Inferior parietal cortex (tissue), 1 donor: ENCODE data around the gene IL10RA.
"Not testable (repeated sequence)": the region's sequence is repeated elsewhere in the genome, so short reads cannot be mapped to it uniquely, and the experiment has no call there.

ENCODE experiments used
- DNase-seq: peaks from one replicate; pipeline ENCODE4 v3.0.0-alpha.2; 2016; ENCODE audit errors: extremely low spot score

The IL10RA gene

GRCh38 chr11:117961896-117962295 is 24.3 kb upstream of the IL10RA start:
- no peak for DNase-seq

DNA sequence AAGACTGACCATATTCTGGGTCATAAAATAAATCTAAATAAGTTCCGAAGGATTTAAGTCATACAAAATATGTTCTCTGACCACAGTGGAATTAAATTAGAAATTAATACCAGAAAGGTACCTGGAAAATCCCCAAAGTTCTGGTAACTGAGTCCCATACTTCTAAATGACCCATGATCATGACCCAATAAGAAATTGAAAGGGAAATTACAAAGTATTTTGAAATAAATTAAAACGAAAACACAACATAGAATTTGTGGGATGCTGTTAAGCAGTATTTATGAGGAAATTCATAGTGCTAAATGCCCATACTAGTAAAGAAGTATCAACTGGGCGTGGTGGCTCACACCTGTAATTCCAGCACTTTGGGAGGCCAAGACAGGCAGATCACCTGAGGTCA is 23.4 kb upstream of the IL10RA start:
- DNase-seq: no peak

DNA sequence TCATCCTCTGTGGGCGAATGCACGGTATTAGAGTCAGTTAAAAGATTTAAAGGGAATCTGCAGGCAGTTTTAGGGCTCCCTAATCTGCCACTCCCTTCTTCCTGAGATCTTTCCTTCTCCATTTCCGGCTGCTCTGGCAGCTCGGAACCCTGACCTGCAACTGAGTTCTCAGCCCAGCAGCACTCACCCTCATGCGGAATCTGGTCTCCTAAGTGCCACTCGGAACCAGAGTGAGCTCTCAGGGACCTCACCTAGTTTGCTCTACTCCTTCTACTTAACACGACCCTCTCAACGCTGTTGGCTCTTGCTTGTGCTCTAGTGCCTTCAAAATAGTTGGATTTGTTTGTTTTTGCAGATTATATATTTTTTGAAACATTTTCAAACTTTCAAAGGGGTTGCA is 19.3 kb upstream of the IL10RA start:
- no peak for DNase-seq

DNA sequence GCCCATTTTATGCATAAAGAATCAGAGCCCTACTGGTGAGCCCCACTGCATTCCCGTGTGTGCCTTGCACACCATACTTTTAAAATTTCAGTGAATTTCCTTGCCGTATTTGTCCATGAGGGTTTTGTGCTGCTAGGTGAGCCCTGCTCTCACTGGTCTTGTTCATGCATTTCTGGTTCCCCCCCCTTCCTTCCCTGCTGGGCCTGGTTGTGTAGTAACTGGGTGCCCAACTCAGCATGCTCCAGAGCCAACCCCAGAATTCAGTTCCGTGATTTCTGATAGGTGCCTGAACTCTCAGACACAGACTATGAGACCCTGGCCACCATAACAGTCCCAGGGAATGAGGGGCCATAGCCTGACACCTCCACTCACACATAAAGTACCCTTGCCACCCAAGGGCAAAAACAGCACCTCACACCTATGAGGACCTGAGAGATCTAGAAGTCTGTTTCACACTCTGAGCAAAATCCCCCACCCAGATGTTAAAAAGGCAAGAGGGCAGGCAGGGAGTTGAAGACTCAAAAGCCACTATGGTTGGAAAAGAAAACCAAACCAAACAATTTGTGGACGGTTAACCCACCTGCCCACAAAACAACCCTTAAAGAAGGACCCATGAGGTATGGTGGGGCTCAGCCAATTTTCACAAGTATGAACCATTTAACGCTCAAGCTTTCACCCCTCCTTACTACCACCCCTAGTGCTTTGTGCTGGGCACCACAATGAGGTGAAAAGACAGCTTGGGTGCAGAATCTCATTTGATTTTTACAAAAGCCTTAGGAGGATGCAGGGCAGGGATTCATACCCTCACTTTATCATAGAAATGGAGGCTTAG is 16.8 kb upstream of the IL10RA start:
- no peak for DNase-seq

GRCh38 chr11:117970400-117971024 is 15.7 kb upstream of the IL10RA start:
- DNase-seq: no peak

DNA sequence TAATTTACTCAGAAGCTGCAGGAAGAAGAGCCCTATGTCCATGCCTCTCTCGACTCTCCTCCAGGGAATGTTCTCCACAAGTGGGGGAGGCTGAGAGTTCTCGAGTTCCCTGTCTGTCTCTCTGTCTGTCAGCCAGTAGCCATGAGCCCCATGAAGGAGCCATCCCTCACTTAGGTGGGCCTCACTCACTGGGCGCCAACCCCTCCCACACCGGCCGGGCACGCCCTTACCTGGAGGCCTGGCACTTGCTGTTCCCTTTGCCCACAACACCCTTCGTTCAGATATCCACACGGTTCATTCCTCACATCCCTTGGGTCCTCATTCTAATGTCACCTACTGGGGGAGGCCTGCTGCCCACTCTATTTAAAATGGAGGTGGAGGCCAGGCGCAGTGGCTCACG is 14.2 kb upstream of the IL10RA start:
- no peak for DNase-seq

DNA sequence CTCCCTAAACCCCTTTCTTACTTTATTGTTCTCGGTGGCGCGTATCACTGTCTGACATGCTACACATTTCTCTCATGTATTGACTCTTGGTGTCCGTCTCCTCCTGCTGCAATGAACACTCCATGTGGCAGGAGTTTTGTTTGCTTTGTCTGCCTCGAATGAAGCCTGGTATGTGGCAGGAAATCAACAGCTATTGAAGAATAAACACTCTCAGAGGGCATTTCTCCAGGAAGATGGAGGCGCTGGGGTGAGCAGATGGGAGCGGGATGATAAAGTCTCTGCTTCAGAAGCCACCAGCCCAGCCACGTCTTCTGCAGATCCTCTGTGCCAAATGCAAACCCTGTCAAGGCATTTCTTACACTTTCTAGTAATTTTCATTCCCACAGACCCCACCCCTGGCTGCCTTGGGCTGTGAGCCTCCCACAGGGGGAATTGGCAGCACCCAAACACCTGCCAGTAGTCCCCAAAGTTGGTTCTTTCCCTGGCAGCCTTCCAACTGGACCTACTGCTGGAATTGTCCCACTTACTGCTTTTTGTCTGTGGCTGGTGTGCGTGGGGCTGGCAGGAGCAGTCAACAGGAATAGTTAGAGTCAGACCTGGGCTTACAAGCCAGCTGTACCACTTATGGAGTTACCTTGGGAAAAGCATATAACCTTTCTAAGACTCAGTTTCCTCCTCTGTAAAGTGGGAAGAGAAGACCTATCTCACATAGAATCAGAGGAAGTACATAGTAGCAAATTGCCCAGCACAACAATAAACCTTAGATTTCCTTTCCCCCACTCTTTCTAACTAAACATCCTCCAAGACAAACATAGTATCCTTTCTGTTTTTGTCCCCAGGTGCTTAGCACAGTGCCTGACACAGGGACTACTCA is 13.3 kb upstream of the IL10RA start:
- DNase-seq: no peak

GRCh38 chr11:117973503-117973860 is 12.7 kb upstream of the IL10RA start:
- no peak for DNase-seq

GRCh38 chr11:117976445-117976844 is 9.7 kb upstream of the IL10RA start:
- DNase-seq: no peak

DNA sequence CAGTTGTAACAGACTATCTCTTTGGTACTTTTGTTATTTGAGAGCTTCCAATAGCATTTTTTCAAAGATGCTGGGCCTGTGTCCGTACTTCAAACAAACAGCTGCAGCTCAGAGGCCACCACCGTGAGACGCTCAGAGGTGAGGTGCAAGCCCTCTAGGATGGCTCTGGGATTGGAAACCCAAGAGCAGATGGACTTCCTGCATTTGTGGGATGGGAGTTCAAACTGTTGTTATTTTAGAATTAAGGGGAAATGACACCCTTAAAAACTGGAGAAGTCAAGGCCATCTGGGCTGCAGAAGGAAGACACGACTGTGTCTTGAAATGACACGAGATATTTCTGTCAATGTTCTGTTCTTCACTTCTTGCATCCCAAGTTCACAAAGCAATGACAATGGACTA is 9.2 kb upstream of the IL10RA start:
- no peak for DNase-seq

GRCh38 chr11:117977612-117978264 is 8.5 kb upstream of the IL10RA start:
- DNase-seq: not testable (repeated sequence)

- not testable (repeated sequence) for DNase-seq
Observed at GRCh38 chr11:117978291-117978910, 7.8 kb upstream of the IL10RA start.

DNA sequence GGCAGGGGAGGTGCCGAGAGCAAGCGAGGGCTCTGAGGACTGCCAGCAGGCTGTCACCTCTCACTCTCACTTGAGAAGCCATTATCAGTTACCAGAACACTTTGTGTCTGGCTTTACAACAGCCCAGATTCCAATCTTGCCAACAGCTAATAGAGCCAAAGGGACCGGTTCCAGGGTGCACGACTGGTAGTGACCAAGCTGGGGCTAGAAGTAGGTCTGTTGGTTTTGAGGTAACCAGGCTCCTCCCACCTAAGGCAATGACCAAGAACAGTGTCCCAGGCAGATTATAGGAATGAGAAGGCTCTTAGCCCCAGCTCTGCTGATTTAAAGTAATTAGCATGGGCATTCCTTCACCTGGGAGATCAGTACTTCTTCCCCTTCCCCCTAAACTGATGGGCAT is 7.2 kb upstream of the IL10RA start:
- no peak for DNase-seq

DNA sequence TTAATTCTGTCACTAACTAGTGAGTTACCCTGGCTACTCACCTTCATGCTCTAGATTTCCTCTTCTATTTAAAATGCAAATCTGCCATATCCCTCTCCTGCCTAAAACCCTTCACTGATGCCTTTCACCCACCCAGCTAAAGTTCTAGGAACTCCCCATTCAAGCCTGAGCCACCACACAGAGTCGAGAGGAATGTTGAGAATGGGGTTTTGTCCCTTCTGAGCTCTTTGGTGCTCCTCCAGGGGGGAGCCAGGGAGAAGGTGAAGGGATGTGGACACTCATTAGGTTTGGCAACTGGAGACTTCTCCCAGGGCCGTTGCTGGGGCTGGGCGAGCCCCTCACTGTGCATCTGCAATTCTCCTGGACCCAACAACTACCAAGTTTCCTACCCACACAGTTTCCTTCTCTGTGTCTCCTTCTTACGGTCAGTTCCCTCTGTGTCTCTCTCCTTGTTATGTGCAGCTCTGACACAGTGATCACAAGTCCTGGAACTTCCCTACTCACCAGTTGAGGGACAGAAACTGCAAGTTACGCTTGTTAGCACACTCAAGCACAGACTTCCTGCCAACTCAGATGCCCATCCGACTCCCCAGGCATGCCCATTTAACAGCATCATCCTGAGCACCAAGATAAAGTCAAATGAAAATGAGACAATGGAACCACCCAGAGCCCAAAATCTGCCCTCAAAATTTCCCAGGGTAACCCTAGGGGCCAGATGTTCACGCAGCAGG is 6.5 kb upstream of the IL10RA start:
- DNase-seq: no peak

- DNase-seq: no peak
Observed at GRCh38 chr11:117980280-117980679, 5.9 kb upstream of the IL10RA start.

GRCh38 chr11:117980720-117981119 is 5.5 kb upstream of the IL10RA start:
- no peak for DNase-seq

DNA sequence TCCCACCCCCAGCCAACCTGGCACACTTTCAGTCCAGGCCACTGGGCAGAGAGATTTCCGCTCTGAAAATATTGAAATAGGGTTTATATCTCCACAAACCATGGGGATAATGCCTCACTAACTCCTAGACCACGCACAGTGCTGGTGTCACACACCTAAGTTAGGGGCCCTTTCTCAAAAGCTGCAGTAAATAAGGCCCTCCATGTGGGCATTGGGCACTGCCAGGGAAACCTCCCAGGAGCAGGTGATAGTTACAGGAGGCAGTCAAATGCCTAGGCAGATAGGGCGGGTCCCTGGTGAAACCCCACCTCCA is 3.1 kb upstream of the IL10RA start:
- DNase-seq: no peak

DNA sequence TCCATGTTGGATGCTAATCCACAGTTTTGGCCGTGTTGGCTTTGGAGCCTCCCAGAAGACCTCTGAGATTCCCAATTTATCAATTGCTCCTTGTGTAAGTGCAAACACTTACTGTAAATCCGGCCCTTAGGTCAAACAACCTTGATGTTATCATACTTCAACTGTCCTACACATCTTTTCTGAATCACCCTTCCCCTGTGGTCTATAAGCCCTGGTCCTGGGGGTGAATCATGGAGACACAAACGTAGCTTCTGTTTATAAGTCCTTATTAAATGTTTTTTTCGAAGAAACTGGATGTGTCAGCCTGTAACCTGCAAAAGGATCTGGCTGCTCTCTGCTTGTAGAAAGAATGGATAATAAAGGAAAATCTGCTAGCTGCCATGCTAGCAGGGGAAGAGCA is 1.7 kb upstream of the IL10RA start:
- no peak for DNase-seq

GRCh38 chr11:117986981-117987574 is 884 bp downstream of the IL10RA start:
- DNase-seq: no peak

DNA sequence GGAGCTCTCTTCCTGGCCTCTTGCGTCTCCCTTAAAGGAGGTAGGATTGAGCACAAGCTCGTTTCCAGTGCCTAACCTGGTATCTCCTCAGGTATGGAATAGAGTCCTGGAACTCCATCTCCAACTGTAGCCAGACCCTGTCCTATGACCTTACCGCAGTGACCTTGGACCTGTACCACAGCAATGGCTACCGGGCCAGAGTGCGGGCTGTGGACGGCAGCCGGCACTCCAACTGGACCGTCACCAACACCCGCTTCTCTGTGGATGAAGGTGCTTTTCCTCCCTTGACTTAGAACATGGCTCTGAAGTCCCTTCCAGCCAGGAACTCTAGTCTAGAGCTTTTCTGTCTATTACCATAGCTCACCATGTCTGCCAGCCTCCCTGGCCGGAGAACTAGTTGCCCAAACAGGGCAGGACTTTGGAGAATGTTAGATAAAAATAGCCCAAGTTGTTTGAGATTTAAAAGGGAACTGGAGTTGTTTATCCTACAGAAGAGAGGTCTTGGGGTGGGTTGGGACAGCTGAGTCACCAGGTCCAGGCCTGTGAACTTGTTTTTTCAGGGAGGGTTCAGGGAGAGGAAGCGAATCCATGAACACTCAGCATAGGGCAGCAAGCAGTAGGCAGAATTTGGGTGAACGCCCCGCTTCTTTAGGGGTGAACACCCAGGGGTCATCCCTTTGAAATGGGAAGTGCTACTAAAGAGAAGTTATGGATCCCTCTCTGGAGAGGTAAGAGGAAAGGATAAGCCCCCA is 3.3 kb downstream of the IL10RA start:
- DNase-seq: no peak
